Motor neuron (in vitro differentiated cells): ENCODE data around the gene VAV3. TPM values are rescaled to one million over a fixed set of nuclear protein-coding genes. Genes with fewer than 3 reads are reported as not detected.

Experiments
- ATAC-seq, 8 experiments: fragments of 200-7000 bp; cut with Tn5 transposase; replicated peaks in 6 of 8; 2 replicates each; pipeline ENCODE4 v1.8.0; 2021; ENCODE audit warnings: mild to moderate bottlenecking in 8 of 8, moderate library complexity in 8 of 8
- H3K27ac ChIP-seq, 2 donors: fragments of 250-450 bp; sonication (Bioruptor Pico); 2 replicates each; pipeline ENCODE4 v1.9.0; 2021; ENCODE audit warnings: antibody characterized with exemption in 2 of 2, mild to moderate bottlenecking in 2 of 2, moderate library complexity in 1 of 2
- H3K4me1 ChIP-seq, 2 donors: fragments of 250-450 bp; sonication (Bioruptor Pico); replicated peaks in 1 of 2; 2 replicates each; pipeline ENCODE4 v1.6.1; 2021; ENCODE audit warnings: antibody characterized with exemption in 2 of 2, mild to moderate bottlenecking in 2 of 2, moderate library complexity in 1 of 2
- H3K4me3 ChIP-seq, 5 donors: fragments of 250-450 bp; sonication (Bioruptor Pico); 2 replicates each; pipeline ENCODE4 v1.9.0; 2021; ENCODE audit warnings: antibody characterized with exemption in 5 of 5, mild to moderate bottlenecking in 5 of 5, moderate library complexity in 4 of 5
- whole genome bisulfite sequencing, 10 experiments: fragments of 450-650 bp; shearing (Covaris generic); methylation state at CpG; one replicate each; pipeline ENCODE4 v1.0.0; 2022; 5-methylcytosine and 5-hydroxymethylcytosine counted together
- in situ Hi-C, 9 experiments: fragments of 400-800 bp; cut with MboI; loops; one replicate each; pipeline ENCODE4 v1.15.0; 2021; ENCODE audit warnings: low sequenced_read_pairs in 9 of 9, low pct_unique_long_range_greater_than_20kb in 2 of 9; ENCODE audit not compliant: unreplicated experiment in 9 of 9
- total RNA-seq, 8 experiments: library from RNA; unstranded; fragments of 300-600 nt; gene quantifications; 2 replicates each; pipeline versions ENCODE4 v1.2.3 to v1.2.4, GENCODE V29; 2022

VAV3 gene
- total RNA-seq, 8 experiments from 2014 or later = 0.09 to 34.3 (median 10.3) TPM

GRCh38 chr1:107600607-107601160, 364.3 kb downstream of the VAV3 start:
- ATAC-seq = no peak
- no peaks in the 10 kb centered on the region for H3K4me1 ChIP-seq
- in situ Hi-C loops = no loop called here
- no peak overlapping the region for H3K4me3 ChIP-seq
- WGBS, 10 experiments = 44 to 100% (median 82%) methylated on average over 1 to 3 of the region's 3 CpGs; no CpG with 5 or more reads in 2 of the 10 experiments
- H3K27ac ChIP-seq = no peak overlapping the region

- Histone ChIP-seq H3K27ac (no peak overlapping the region), H3K4me3 (no peak overlapping the region), H3K4me1 (no peaks in the 10 kb centered on the region)
- ATAC-seq = no peak
- WGBS, 10 experiments = 75 to 100% (median 91%) methylated on average over 2 to 3 of the region's 3 CpGs
- in situ Hi-C loops = no loop called here
Observed at GRCh38 chr1:107599220-107599619, 365.8 kb downstream of the VAV3 start.

- in situ Hi-C loops = no loop called here
- H3K4me3 ChIP-seq = no peak overlapping the region
- H3K27ac ChIP-seq = no peak overlapping the region
- no peak for ATAC-seq
- H3K4me1 ChIP-seq = no peaks in the 10 kb centered on the region
Observed at GRCh38 chr1:107597290-107597689, 367.7 kb downstream of the VAV3 start.

- Histone ChIP-seq H3K4me1 (no peaks in the 10 kb centered on the region), H3K4me3 (no peak overlapping the region), H3K27ac (no peak overlapping the region)
- WGBS, 10 experiments = 10 to 100% (median 67%) methylated on average over 1 of the region's 1 CpG; no CpG with 5 or more reads in 1 of the 10 experiments
- ATAC-seq = peak in 1 of 8 experiments; percentile 41
- in situ Hi-C loops = no loop called here
Observed at GRCh38 chr1:107594536-107594935, 370.4 kb downstream of the VAV3 start.

GRCh38 chr1:107593501-107594209, 371.3 kb downstream of the VAV3 start:
- ATAC-seq = no peak
- H3K27ac ChIP-seq = no peak overlapping the region
- WGBS, 10 experiments = 52 to 100% (median 86%) methylated on average over 1 to 2 of the region's 2 CpGs; no CpG with 5 or more reads in 2 of the 10 experiments
- no peaks in the 10 kb centered on the region for H3K4me1 ChIP-seq
- H3K4me3 ChIP-seq = no peak overlapping the region
- in situ Hi-C loops = no loop called here

GRCh38 chr1:107590900-107591622, 373.9 kb downstream of the VAV3 start:
- H3K4me3 ChIP-seq = no peak overlapping the region
- in situ Hi-C loops = no loop called here
- no peaks in the 10 kb centered on the region for H3K4me1 ChIP-seq
- no peak overlapping the region for H3K27ac ChIP-seq
- WGBS, 10 experiments = 0 to 94% (median 74%) methylated on average over 1 to 4 of the region's 4 CpGs; no CpG with 5 or more reads in 2 of the 10 experiments
- no peak for ATAC-seq

- Histone ChIP-seq H3K4me3 (no peak overlapping the region), H3K4me1 (no peaks in the 10 kb centered on the region), H3K27ac (no peak overlapping the region)
- no peak for ATAC-seq
- in situ Hi-C loops = no loop called here
Observed at GRCh38 chr1:107590087-107590486, 374.9 kb downstream of the VAV3 start.

- ATAC-seq = no peak
- 60 to 100% (median 92%) methylated on average over 1 of the region's 1 CpG; no CpG with 5 or more reads in 1 of the 10 experiments for WGBS, 10 experiments
Observed at GRCh38 chr1:107588321-107588720, 376.7 kb downstream of the VAV3 start.

GRCh38 chr1:107575226-107575625, 389.8 kb downstream of the VAV3 start:
- Histone ChIP-seq H3K27ac (no peak overlapping the region), H3K4me1 (no peaks in the 10 kb centered on the region), H3K4me3 (no peak overlapping the region)
- no peak for ATAC-seq
- in situ Hi-C loops = no loop called here
- 47 to 100% (median 92%) methylated on average over 1 to 3 of the region's 3 CpGs; no CpG with 5 or more reads in 1 of the 10 experiments for WGBS, 10 experiments

More at GRCh38 chr1:107588321-107588720, 376.7 kb downstream of the VAV3 start:
- no peaks in the 10 kb centered on the region for H3K4me1 ChIP-seq
- no peak overlapping the region for H3K4me3 ChIP-seq
- in situ Hi-C loops = no loop called here
- H3K27ac ChIP-seq = no peak overlapping the region

GRCh38 chr1:107574044-107574443, 390.9 kb downstream of the VAV3 start:
- H3K4me3 ChIP-seq = no peak overlapping the region
- no peak for ATAC-seq
- H3K4me1 ChIP-seq = no peaks in the 10 kb centered on the region
- no peak overlapping the region for H3K27ac ChIP-seq
- 69 to 100% (median 90%) methylated on average over 1 to 6 of the region's 6 CpGs for WGBS, 10 experiments
- in situ Hi-C loops = no loop called here

- ATAC-seq = peak; percentile 62 to 95 (median 72)
- no peaks in the 10 kb centered on the region for H3K4me1 ChIP-seq
- 0 to 100% (median 83%) methylated on average over 1 to 3 of the region's 3 CpGs for WGBS, 10 experiments
- H3K27ac ChIP-seq = no peak overlapping the region
- no peak overlapping the region for H3K4me3 ChIP-seq
- in situ Hi-C loops = no loop called here
Observed at GRCh38 chr1:107572674-107573211, 392.2 kb downstream of the VAV3 start.

- in situ Hi-C loops = no loop called here
- H3K27ac ChIP-seq = no peak overlapping the region
- H3K4me3 ChIP-seq = no peak overlapping the region
- ATAC-seq = no peak
- no peaks in the 10 kb centered on the region for H3K4me1 ChIP-seq
- 80 to 100% (median 96%) methylated on average over 1 to 11 of the region's 15 CpGs; no CpG with 5 or more reads in 2 of the 10 experiments for WGBS, 10 experiments
Observed at GRCh38 chr1:107570768-107571167, 394.2 kb downstream of the VAV3 start.

GRCh38 chr1:107563441-107563840, 401.5 kb downstream of the VAV3 start:
- no peak overlapping the region for H3K27ac ChIP-seq
- WGBS, 10 experiments = 29 to 100% (median 61%) methylated on average over 1 to 3 of the region's 3 CpGs
- no peaks in the 10 kb centered on the region for H3K4me1 ChIP-seq
- no peak for ATAC-seq
- in situ Hi-C loops = no loop called here
- H3K4me3 ChIP-seq = no peak overlapping the region
